Prostate gland (tissue), 2 donors: Measurements from ENCODE around the gene ACYP2.

Experiments
- CTCF ChIP-seq, 4 experiments: fragments of 200-600 bp in 2 of 4; fragments of 450-650 bp in 2 of 4; sonication (generic) in 2 of 4; IDR thresholded peaks; 1 replicate in 3 of 4; 2 replicates in 1 of 4; pipeline ENCODE4 v1.5.1; 2016 to 2019; ENCODE audit warnings: antibody characterized with exemption in 4 of 4, mild to moderate bottlenecking in 2 of 4, moderate library complexity in 2 of 4
- POLR2A ChIP-seq: fragments of 450-650 bp; IDR thresholded peaks from one replicate; pipeline ENCODE4 v1.6.1; 2016; ENCODE audit warnings: antibody characterized with exemption, mild to moderate bottlenecking
- POLR2AphosphoS5 ChIP-seq: sonication (generic); formaldehyde crosslinking; IDR thresholded peaks from one replicate; pipeline ENCODE4 v1.6.1; 2017; ENCODE audit warnings: antibody characterized with exemption

- TF ChIP-seq POLR2A (no peak), CTCF (IDR thresholded peaks at IDR 0.05) (peak in 1 of 4 experiments; percentile 26), POLR2AphosphoS5 (no peak)
Observed at GRCh38 chr2:54176577-54176976, 61.2 kb downstream of the ACYP2 start.
